Measurements from ENCODE around the gene SELENOO. TPM values are rescaled to one million over a fixed set of nuclear protein-coding genes. Genes with fewer than 3 reads are reported as not detected.
A peak's percentile ranks its signal among the peaks of the same experiment; 100 is the strongest.

Gene SELENOO
- total and polyA plus RNA-seq, 2 of the 13 experiments (the other 11 are each of a cell fraction or from before 2014, with no cell fraction given), result 14.4 to 19.0 TPM

DNA sequence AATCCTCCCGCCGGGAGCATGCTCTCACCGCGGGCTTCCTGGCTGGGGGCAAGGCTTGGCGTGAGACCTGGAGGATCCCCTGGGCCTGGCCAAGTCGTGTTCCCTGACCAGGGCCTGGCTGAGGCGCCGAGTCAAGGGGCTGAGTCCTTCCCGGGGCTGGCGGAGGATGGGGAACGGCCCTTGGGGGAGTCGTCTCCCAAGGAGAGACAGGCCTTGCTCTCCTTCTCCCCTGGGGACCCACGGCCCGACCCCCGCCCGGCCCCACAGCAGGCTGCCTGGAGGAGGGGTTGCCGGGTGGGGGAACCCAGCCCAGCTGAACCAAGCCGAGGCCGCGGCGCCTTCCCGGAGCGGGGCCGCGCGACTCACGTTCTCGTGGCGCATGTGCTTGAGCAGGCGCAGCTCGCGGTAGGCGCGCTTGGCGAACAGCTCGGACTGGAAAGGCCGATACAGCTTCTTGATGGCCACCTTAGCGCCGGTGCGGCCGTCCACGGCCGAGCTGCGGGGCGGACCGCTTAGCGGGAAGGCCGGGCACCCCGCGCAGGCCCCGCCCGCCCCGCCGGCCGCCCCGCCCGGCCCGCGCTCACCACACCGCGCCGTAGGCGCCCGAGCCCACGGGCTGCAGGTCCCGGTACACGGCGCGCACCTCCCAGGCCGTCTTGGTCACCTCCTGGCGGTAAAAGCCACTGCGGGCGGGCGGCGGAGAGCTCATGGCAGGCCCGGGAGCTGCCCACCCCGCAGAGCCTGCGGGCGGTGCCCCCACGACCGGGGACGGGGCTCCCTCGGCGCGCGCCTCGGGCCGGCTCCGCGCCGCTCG lies 60.2 kb downstream of the SELENOO start (continued):
- TF ChIP-seq, protein P1, sequence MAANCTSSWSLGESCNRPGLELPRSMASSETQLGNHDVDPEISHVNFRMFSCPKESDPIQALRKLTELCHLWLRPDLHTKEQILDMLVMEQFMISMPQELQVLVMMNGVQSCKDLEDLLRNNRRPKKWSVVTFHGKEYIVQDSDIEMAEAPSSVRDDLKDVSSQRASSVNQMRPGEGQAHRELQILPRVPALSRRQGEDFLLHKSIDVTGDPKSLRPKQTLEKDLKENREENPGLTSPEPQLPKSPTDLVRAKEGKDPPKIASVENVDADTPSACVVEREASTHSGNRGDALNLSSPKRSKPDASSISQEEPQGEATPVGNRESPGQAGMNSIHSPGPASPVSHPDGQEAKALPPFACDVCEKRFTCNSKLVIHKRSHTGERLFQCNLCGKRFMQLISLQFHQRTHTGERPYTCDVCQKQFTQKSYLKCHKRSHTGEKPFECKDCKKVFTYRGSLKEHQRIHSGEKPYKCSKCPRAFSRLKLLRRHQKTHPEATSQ (CRISPR knock-in tag; IDR thresholded peaks at IDR 0.05; ENCODE audit: borderline replicate concordance), result no peak
- TF ChIP-seq, protein P2, sequence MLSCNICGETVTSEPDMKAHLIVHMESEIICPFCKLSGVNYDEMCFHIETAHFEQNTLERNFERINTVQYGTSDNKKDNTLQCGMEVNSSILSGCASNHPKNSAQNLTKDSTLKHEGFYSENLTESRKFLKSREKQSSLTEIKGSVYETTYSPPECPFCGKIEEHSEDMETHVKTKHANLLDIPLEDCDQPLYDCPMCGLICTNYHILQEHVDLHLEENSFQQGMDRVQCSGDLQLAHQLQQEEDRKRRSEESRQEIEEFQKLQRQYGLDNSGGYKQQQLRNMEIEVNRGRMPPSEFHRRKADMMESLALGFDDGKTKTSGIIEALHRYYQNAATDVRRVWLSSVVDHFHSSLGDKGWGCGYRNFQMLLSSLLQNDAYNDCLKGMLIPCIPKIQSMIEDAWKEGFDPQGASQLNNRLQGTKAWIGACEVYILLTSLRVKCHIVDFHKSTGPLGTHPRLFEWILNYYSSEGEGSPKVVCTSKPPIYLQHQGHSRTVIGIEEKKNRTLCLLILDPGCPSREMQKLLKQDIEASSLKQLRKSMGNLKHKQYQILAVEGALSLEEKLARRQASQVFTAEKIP (CRISPR knock-in tag; IDR thresholded peaks at IDR 0.05; ENCODE audit: borderline replicate concordance), result no peak
- TF ChIP-seq, protein P3, sequence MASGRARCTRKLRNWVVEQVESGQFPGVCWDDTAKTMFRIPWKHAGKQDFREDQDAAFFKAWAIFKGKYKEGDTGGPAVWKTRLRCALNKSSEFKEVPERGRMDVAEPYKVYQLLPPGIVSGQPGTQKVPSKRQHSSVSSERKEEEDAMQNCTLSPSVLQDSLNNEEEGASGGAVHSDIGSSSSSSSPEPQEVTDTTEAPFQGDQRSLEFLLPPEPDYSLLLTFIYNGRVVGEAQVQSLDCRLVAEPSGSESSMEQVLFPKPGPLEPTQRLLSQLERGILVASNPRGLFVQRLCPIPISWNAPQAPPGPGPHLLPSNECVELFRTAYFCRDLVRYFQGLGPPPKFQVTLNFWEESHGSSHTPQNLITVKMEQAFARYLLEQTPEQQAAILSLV (CRISPR knock-in tag; IDR thresholded peaks at IDR 0.05; ENCODE audit: borderline replicate concordance), result peak; percentile 23; the same call in 1 of the 2 replicates
- no peak for TF ChIP-seq SNRNP70 (IDR thresholded peaks at IDR 0.05; ENCODE audit: low read depth, low read length)
- TF ChIP-seq BORCS8-MEF2B (CRISPR knock-in tag; IDR thresholded peaks at IDR 0.05), result 0 out of 2 replicates have a peak, but pooled peaks have one; percentile 38
- TF ChIP-seq ZNF569 (CRISPR knock-in tag; IDR thresholded peaks at IDR 0.05; ENCODE audit: borderline replicate concordance), result no peak
- no peak for TF ChIP-seq SMAD1 (CRISPR knock-in tag; IDR thresholded peaks at IDR 0.05; ENCODE audit: borderline replicate concordance, low read depth)
- TF ChIP-seq KDM2A (CRISPR knock-in tag; IDR thresholded peaks at IDR 0.05; ENCODE audit: borderline replicate concordance, low read depth), result peak; percentile 66; the same call in 1 of the 2 replicates
- TF ChIP-seq, protein P4, sequence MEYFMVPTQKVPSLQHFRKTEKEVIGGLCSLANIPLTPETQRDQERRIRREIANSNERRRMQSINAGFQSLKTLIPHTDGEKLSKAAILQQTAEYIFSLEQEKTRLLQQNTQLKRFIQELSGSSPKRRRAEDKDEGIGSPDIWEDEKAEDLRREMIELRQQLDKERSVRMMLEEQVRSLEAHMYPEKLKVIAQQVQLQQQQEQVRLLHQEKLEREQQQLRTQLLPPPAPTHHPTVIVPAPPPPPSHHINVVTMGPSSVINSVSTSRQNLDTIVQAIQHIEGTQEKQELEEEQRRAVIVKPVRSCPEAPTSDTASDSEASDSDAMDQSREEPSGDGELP (IDR thresholded peaks at IDR 0.05; ENCODE audit: borderline replicate concordance, low read depth), result no peak
- no peak for TF ChIP-seq TBP (CRISPR knock-in tag; IDR thresholded peaks at IDR 0.05)
- no peak for TF ChIP-seq POLR2AphosphoS5 (IDR thresholded peaks at IDR 0.05; ENCODE audit: low read depth, low read length)
- TF ChIP-seq PHF21A (CRISPR knock-in tag; IDR thresholded peaks at IDR 0.05), result no peak
- TF ChIP-seq HDAC1 (CRISPR knock-in tag; IDR thresholded peaks at IDR 0.05), result no peak
- no peak for TF ChIP-seq ZNF446 (CRISPR knock-in tag; IDR thresholded peaks at IDR 0.05)
- TF ChIP-seq BRD4 (CRISPR knock-in tag; IDR thresholded peaks at IDR 0.05), result no peak
- TF ChIP-seq, protein P5, sequence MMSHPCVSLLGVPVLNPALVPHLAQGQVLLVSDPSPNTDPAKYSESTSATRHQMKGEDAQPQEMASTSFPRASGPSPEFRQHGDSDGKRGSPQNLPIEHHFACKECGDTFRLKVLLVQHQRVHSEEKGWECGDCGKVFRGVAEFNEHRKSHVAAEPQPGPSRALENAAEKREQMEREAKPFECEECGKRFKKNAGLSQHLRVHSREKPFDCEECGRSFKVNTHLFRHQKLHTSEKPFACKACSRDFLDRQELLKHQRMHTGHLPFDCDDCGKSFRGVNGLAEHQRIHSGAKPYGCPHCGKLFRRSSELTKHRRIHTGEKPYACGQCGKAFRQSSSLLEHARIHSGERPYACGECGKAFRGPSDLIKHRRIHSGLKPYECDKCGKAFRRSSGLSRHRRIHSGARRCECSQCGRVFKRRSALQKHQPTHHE (CRISPR knock-in tag; IDR thresholded peaks at IDR 0.05; ENCODE audit: borderline replicate concordance), result no peak
- no peak for TF ChIP-seq SYNCRIP (IDR thresholded peaks at IDR 0.05; ENCODE audit: insufficient read depth, low read depth, low read length)
- TF ChIP-seq, protein P6, sequence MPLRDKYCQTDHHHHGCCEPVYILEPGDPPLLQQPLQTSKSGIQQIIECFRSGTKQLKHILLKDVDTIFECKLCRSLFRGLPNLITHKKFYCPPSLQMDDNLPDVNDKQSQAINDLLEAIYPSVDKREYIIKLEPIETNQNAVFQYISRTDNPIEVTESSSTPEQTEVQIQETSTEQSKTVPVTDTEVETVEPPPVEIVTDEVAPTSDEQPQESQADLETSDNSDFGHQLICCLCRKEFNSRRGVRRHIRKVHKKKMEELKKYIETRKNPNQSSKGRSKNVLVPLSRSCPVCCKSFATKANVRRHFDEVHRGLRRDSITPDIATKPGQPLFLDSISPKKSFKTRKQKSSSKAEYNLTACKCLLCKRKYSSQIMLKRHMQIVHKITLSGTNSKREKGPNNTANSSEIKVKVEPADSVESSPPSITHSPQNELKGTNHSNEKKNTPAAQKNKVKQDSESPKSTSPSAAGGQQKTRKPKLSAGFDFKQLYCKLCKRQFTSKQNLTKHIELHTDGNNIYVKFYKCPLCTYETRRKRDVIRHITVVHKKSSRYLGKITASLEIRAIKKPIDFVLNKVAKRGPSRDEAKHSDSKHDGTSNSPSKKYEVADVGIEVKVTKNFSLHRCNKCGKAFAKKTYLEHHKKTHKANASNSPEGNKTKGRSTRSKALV (CRISPR knock-in tag; IDR thresholded peaks at IDR 0.05), result peak; percentile 89; the same call in 1 of the 2 replicates
- 0 out of 2 replicates have a peak, but pooled peaks have one; percentile 21 for TF ChIP-seq ZNF501 (CRISPR knock-in tag; IDR thresholded peaks at IDR 0.05)
- TF ChIP-seq FOXM1 (CRISPR knock-in tag; IDR thresholded peaks at IDR 0.05), result no peak

Measured in HepG2 (cell line).